ENCODE data around the gene CHMP4A.

Gene CHMP4A

DNA sequence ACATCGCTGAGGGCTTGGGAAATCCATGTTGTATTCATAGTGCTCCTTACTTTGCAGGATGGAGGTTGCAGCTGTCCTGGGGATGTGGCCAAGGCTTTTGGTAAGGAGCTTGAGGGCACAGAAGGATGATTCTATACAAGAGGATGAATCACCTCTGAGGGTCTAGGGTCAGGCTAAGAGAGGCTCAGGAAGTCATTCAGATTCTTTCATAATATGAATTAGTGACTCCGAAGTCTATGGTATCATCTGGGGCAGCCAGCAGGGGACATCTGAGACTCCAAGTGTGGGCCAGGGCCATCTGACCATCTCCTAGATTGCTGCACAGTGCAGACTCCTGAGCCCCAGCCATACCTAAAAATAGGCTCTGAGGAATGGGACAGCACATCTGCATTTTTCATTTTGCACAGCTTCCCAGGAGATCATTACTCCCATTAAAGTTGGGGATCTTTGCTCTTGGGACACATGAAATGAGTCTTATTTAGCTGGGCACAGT, 24.2 kb upstream of the CHMP4A start:
- ChIA-PET POLR2A (interaction anchor here (0.8 to 9.3 kb wide), 4 partner anchors 15 to 61 kb away, joined by 3 to 139 read pairs (median 6); partner anchors contain the start of genes CHMP4A, DHRS1, NOP9 and RABGGTA), CTCF (interaction anchor here (0.6 to 1.2 kb wide), 2 partner anchors 70 to 1141 kb away, joined by 3 read pairs; partner anchors contain the start of gene CIDEB)

DNA sequence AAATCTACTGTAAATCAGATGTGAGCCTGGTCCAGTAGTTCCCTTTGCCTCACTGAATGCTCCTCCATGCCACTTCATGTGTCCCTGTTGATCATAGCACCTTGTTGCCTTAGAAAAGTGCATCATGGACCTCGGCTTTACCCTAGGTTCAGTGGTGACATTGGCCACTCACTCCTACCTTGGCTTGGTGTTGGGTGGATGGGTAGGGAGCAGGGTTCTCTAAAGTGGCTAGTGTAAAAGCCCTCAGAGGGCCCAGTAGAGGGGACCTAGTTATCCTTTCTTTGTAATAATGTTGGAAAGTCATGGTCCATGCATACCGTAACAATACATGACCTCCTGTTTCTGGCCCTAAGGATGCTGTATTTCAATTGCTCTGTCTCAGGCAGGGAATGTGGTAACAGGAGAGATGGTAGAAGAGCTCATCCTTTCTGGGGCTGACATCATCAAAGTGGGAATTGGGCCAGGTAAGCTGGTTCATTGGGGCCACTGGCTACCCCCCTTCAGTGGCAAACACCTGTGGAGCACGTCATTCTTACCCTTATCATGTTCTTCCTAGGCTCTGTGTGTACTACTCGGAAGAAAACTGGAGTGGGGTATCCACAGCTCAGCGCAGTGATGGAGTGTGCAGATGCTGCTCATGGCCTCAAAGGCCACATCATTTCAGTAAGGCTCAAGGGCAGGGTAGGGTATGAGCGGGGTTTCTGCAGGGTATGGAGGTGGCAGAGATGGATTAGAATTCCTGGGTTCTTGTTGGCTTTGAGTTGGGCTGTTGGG, 23.6 kb upstream of the CHMP4A start:
- CTCF ChIA-PET = interaction anchor here (1.2 kb wide), 1 partner anchor 71 kb away, joined by 3 read pairs; the partner anchor contains the start of gene CIDEB
- TF ChIP-seq CTBP1 (IDR thresholded peaks at IDR 0.05; ENCODE audit: borderline replicate concordance) (no peak), LEF1 (IDR thresholded peaks at IDR 0.05; ENCODE audit: borderline replicate concordance) (no peak), SUZ12 (IDR thresholded peaks at IDR 0.05) (no peak)
- no peak for DNase-seq (ENCODE audit: extremely low spot score)
- POLR2A ChIA-PET = interaction anchor here (0.8 to 9.3 kb wide), 4 partner anchors 15 to 62 kb away, joined by 3 to 139 read pairs (median 6); partner anchors contain the start of genes CHMP4A, DHRS1, NOP9 and RABGGTA

More for the DNA sequence above, 24.2 kb upstream of the CHMP4A start:
- no peak for TF ChIP-seq CTBP1 (IDR thresholded peaks at IDR 0.05; ENCODE audit: borderline replicate concordance)
- TF ChIP-seq ZNF384 (IDR thresholded peaks at IDR 0.05) = no peak
- TF ChIP-seq, protein P1, sequence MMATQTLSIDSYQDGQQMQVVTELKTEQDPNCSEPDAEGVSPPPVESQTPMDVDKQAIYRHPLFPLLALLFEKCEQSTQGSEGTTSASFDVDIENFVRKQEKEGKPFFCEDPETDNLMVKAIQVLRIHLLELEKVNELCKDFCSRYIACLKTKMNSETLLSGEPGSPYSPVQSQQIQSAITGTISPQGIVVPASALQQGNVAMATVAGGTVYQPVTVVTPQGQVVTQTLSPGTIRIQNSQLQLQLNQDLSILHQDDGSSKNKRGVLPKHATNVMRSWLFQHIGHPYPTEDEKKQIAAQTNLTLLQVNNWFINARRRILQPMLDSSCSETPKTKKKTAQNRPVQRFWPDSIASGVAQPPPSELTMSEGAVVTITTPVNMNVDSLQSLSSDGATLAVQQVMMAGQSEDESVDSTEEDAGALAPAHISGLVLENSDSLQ (IDR thresholded peaks at IDR 0.05) = no peak
- no peak for TF ChIP-seq TARDBP (IDR thresholded peaks at IDR 0.05)
- no peak for TF ChIP-seq BHLHE40 (IDR thresholded peaks at IDR 0.05; ENCODE audit: borderline replicate concordance)
- no peak for TF ChIP-seq NFRKB (IDR thresholded peaks at IDR 0.05)
- TF ChIP-seq HDGF (IDR thresholded peaks at IDR 0.05; ENCODE audit: borderline replicate concordance) = no peak
- no peak for TF ChIP-seq L3MBTL2 (conservative IDR thresholded peaks at IDR 0.05)
- no peak for TF ChIP-seq ARNT (IDR thresholded peaks at IDR 0.05)
- TF ChIP-seq FOXM1 (IDR thresholded peaks at IDR 0.05; ENCODE audit: borderline replicate concordance) = no peak
- TF ChIP-seq FOXA1 (IDR thresholded peaks at IDR 0.05) = no peak
- TF ChIP-seq LEF1 (IDR thresholded peaks at IDR 0.05; ENCODE audit: borderline replicate concordance) = no peak
- TF ChIP-seq ELF4 (IDR thresholded peaks at IDR 0.05) = no peak
- no peak for TF ChIP-seq SP1 (IDR thresholded peaks at IDR 0.05)
- no peak for TF ChIP-seq SUZ12 (IDR thresholded peaks at IDR 0.05)
- TF ChIP-seq FOXK2 (IDR thresholded peaks at IDR 0.05) = no peak
- DNase-seq (ENCODE audit: extremely low spot score) = no peak

DNA sequence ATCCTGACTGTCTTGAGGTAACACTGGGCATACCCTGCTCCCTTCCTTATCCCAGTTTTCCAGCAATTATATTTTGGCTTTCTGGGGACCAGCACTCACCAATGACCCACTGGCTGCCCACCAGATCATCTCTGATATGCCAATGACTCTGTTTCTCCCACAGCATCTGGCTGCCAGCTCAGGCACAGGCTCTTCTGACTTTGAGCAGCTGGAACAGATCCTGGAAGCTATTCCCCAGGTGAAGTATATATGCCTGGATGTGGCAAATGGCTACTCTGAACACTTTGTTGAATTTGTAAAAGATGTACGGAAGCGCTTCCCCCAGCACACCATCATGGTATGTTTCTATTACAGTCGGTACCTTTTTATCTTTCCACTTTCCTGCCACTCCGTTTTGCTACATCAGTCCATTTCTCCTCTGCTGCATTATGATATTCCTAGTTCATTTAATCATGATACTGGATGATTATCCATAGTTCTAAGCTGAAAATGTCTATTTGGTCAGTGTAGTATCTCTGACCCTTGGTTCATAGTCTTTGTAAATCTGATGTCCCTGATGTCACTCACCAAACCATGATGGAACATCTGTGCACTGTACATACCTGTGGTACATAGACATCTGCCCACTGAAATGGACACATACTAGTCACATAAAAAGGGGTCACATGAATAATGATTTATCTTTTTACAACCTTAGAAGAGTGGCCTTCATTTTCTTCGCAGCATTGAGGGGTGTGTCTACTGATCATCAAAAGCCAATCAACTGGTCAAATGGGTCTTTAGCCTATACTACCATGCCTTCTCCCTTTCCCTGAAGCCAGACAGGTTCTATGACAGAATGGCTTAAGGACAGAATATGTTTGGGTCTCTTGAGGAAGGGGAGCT, 22.8 kb upstream of the CHMP4A start:
- DNase-seq (ENCODE audit: extremely low spot score) = no peak
- CTCF ChIA-PET = no interaction called here
- POLR2A ChIA-PET = interaction anchor here (1.2 to 9.3 kb wide), 2 partner anchors 23 to 62 kb away, joined by 3 to 139 read pairs; partner anchors contain the start of genes CHMP4A, DHRS1 and NOP9
- TF ChIP-seq HDGF (IDR thresholded peaks at IDR 0.05; ENCODE audit: borderline replicate concordance) = no peak
- no peak for TF ChIP-seq BHLHE40 (IDR thresholded peaks at IDR 0.05; ENCODE audit: borderline replicate concordance)
- no peak for TF ChIP-seq FOXA1 (IDR thresholded peaks at IDR 0.05)
- TF ChIP-seq LEF1 (IDR thresholded peaks at IDR 0.05; ENCODE audit: borderline replicate concordance) = no peak
- TF ChIP-seq FOXK2 (IDR thresholded peaks at IDR 0.05) = no peak
- TF ChIP-seq ZNF384 (IDR thresholded peaks at IDR 0.05) = no peak
- TF ChIP-seq SUZ12 (IDR thresholded peaks at IDR 0.05) = no peak
- no peak for TF ChIP-seq SP1 (IDR thresholded peaks at IDR 0.05)
- TF ChIP-seq ARNT (IDR thresholded peaks at IDR 0.05) = no peak
- TF ChIP-seq L3MBTL2 (conservative IDR thresholded peaks at IDR 0.05) = no peak
- no peak for TF ChIP-seq TARDBP (IDR thresholded peaks at IDR 0.05)
- TF ChIP-seq, protein P1 (IDR thresholded peaks at IDR 0.05) = no peak
- TF ChIP-seq CTBP1 (IDR thresholded peaks at IDR 0.05; ENCODE audit: borderline replicate concordance) = no peak
- TF ChIP-seq FOXM1 (IDR thresholded peaks at IDR 0.05; ENCODE audit: borderline replicate concordance) = no peak
- no peak for TF ChIP-seq NFRKB (IDR thresholded peaks at IDR 0.05)

DNA sequence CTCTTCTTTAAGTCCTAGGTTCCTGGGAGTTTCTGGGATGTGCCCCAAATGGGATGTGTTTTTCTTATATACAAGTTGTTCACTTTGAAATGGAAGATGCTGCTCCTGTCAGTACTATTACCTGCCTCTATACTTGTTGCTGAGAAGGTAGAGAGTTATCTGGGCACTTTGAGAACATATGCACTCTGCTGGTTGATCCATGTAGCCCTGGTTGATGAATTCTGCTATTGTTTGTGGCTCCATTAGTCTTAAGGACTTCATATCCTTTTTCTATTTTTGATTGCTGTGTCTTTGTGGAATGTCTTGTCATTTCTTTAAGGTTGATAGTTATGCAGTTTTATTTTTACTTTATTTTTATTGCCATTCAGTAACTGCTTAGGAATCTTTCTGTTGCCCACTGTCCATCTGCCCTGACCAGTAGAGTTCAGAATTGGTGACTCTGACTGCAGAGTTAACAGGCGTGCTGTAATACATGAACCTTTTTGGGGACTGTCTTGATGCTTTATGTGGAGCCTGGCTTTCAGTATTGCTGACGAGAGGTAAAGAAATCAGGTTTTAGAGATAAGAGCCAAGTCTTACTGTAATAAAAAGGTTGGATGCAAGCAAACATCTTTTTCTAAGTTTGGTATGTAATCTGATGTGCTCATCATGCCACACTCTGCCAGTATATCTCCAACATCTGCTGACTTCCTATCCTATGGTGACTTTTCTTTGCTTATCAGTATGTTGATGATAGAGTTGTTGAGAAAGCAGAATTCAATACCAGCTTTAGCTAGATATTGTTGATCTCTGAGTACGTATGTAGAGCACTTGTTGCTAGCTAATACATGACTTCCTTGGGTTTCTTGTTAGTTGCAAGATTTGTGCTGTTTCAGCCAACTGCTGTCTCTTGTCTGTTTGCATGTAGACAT, 21.1 kb upstream of the CHMP4A start:
- ChIA-PET CTCF (interaction anchor here (0.9 kb wide), 1 partner anchor 62 kb away, joined by 3 read pairs; no protein-coding TSS in a partner anchor), POLR2A (interaction anchor here (0.8 to 2.3 kb wide), 4 partner anchors 8 to 58 kb away, joined by 3 to 13 read pairs (median 4); partner anchors contain the start of genes CHMP4A and TINF2)
- TF ChIP-seq HDGF (IDR thresholded peaks at IDR 0.05; ENCODE audit: borderline replicate concordance) = no peak
- no peak for TF ChIP-seq L3MBTL2 (conservative IDR thresholded peaks at IDR 0.05)
- TF ChIP-seq BHLHE40 (IDR thresholded peaks at IDR 0.05; ENCODE audit: borderline replicate concordance) = no peak
- no peak for TF ChIP-seq SUZ12 (IDR thresholded peaks at IDR 0.05)
- no peak for TF ChIP-seq FOXM1 (IDR thresholded peaks at IDR 0.05; ENCODE audit: borderline replicate concordance)
- no peak for TF ChIP-seq ARNT (IDR thresholded peaks at IDR 0.05)
- no peak for TF ChIP-seq FOXA1 (IDR thresholded peaks at IDR 0.05)
- TF ChIP-seq SP1 (IDR thresholded peaks at IDR 0.05) = no peak
- no peak for TF ChIP-seq TARDBP (IDR thresholded peaks at IDR 0.05)
- TF ChIP-seq, protein P1 (IDR thresholded peaks at IDR 0.05) = no peak
- no peak for TF ChIP-seq LEF1 (IDR thresholded peaks at IDR 0.05; ENCODE audit: borderline replicate concordance)
- TF ChIP-seq CTBP1 (IDR thresholded peaks at IDR 0.05; ENCODE audit: borderline replicate concordance) = no peak
- no peak for TF ChIP-seq FOXK2 (IDR thresholded peaks at IDR 0.05)
- no peak for TF ChIP-seq ZNF384 (IDR thresholded peaks at IDR 0.05)
- TF ChIP-seq ELF4 (IDR thresholded peaks at IDR 0.05) = no peak
- DNase-seq (ENCODE audit: extremely low spot score) = no peak
